ENCODE data around the gene ZRANB3.
"Not testable (repeated sequence)": the region's sequence is repeated elsewhere in the genome, so short reads cannot be mapped to it uniquely, and the experiment has no call there.

Gene ZRANB3

GRCh38 chr2:135547311-135547710 is 16.3 kb upstream of the ZRANB3 start:
- TF ChIP-seq EZH2 (optimal IDR thresholded peaks at IDR 0.05; ENCODE audit: low read depth, low read length) (no peak), CTCF (IDR thresholded peaks at IDR 0.05; ENCODE audit: low read length) (no peak), EZH2phosphoT487 (IDR thresholded peaks at IDR 0.05; ENCODE audit: low read length) (no peak)
- H3K9me3 ChIP-seq (replicated peaks; ENCODE audit: insufficient read depth, low read length), result no peaks in the 10 kb centered on the region
- H3F3A ChIP-seq (ENCODE audit: insufficient read depth, low read length), result no peaks in the 10 kb centered on the region
- H4K20me1 ChIP-seq (ENCODE audit: insufficient read depth, low read length), result 0 out of 2 replicates have a peak, but pooled peaks cover 5% of the 10 kb centered on the region
- H3K9me2 ChIP-seq (replicated peaks; ENCODE audit: insufficient read depth, low read length), result no peaks in the 10 kb centered on the region
- no peak for DNase-seq
- no peaks in the 10 kb centered on the region for H3K27me3 ChIP-seq (replicated peaks; ENCODE audit: insufficient read depth, low read length)
- peaks cover 80% of the 10 kb centered on the region for H3K79me2 ChIP-seq (ENCODE audit: low read length)
- H3K4me3 ChIP-seq (ENCODE audit: low read length), result no peak overlapping the region
- no peak overlapping the region for H3K4me2 ChIP-seq (ENCODE audit: low read depth, low read length)
- H3K36me3 ChIP-seq (replicated peaks; ENCODE audit: insufficient read depth, low read length), result no peaks in the 10 kb centered on the region
- no peak overlapping the region for H2AFZ ChIP-seq (ENCODE audit: low read length)
- no peak overlapping the region for H3K27ac ChIP-seq (ENCODE audit: low read length)
- no peaks in the 10 kb centered on the region for H3K4me1 ChIP-seq (ENCODE audit: low read length)
- H3K9ac ChIP-seq (ENCODE audit: low read length), result no peak overlapping the region

- DNase-seq, result no peak
- no peak overlapping the region for H3K27ac ChIP-seq (ENCODE audit: low read length)
- no peaks in the 10 kb centered on the region for H3K4me1 ChIP-seq (ENCODE audit: low read length)
- no peak overlapping the region for H3K4me3 ChIP-seq (ENCODE audit: low read length)
- peaks cover 80% of the 10 kb centered on the region for H3K79me2 ChIP-seq (ENCODE audit: low read length)
- no peaks in the 10 kb centered on the region for H3K9me2 ChIP-seq (replicated peaks; ENCODE audit: insufficient read depth, low read length)
- no peak for TF ChIP-seq CTCF (IDR thresholded peaks at IDR 0.05; ENCODE audit: low read length)
- no peak for TF ChIP-seq EZH2 (optimal IDR thresholded peaks at IDR 0.05; ENCODE audit: low read depth, low read length)
- no peak for TF ChIP-seq EZH2phosphoT487 (IDR thresholded peaks at IDR 0.05; ENCODE audit: low read length)
- H3F3A ChIP-seq (ENCODE audit: insufficient read depth, low read length), result no peaks in the 10 kb centered on the region
- no peaks in the 10 kb centered on the region for H3K36me3 ChIP-seq (replicated peaks; ENCODE audit: insufficient read depth, low read length)
- no peaks in the 10 kb centered on the region for H3K27me3 ChIP-seq (replicated peaks; ENCODE audit: insufficient read depth, low read length)
- H3K4me2 ChIP-seq (ENCODE audit: low read depth, low read length), result no peak overlapping the region
- no peaks in the 10 kb centered on the region for H3K9me3 ChIP-seq (replicated peaks; ENCODE audit: insufficient read depth, low read length)
- H3K9ac ChIP-seq (ENCODE audit: low read length), result no peak overlapping the region
- no peak overlapping the region for H2AFZ ChIP-seq (ENCODE audit: low read length)
- H4K20me1 ChIP-seq (ENCODE audit: insufficient read depth, low read length), result 0 out of 2 replicates have a peak, but pooled peaks cover 5% of the 10 kb centered on the region
Observed at GRCh38 chr2:135546436-135546835, 15.4 kb upstream of the ZRANB3 start.

GRCh38 chr2:135533545-135533944 is 2.5 kb upstream of the ZRANB3 start:
- H3K79me2 ChIP-seq (ENCODE audit: low read length), result peaks cover 64% of the 10 kb centered on the region
- not testable (repeated sequence) for H3K4me1 ChIP-seq (ENCODE audit: low read length); H3K9ac ChIP-seq (ENCODE audit: low read length); H3K4me3 ChIP-seq (ENCODE audit: low read length); H3K9me2 ChIP-seq (replicated peaks; ENCODE audit: insufficient read depth, low read length); H3K9me3 ChIP-seq (replicated peaks; ENCODE audit: insufficient read depth, low read length); H4K20me1 ChIP-seq (ENCODE audit: insufficient read depth, low read length); DNase-seq; H3F3A ChIP-seq (ENCODE audit: insufficient read depth, low read length); H3K27me3 ChIP-seq (replicated peaks; ENCODE audit: insufficient read depth, low read length); H3K36me3 ChIP-seq (replicated peaks; ENCODE audit: insufficient read depth, low read length); H2AFZ ChIP-seq (ENCODE audit: low read length); H3K27ac ChIP-seq (ENCODE audit: low read length)
- peak overlapping the region; percentile 97; the same call in 1 of the 2 replicates for H3K4me2 ChIP-seq (ENCODE audit: low read depth, low read length)

GRCh38 chr2:135532581-135532980 is 1.6 kb upstream of the ZRANB3 start:
- peaks cover 57% of the 10 kb centered on the region for H3K79me2 ChIP-seq (ENCODE audit: low read length)
- no peak overlapping the region for H3K27ac ChIP-seq (ENCODE audit: low read length)
- peak overlapping the region; percentile 92 for H3K4me3 ChIP-seq (ENCODE audit: low read length)

More at GRCh38 chr2:135532581-135532980, 1.6 kb upstream of the ZRANB3 start:
- H3K4me2 ChIP-seq (ENCODE audit: low read depth, low read length), result peak overlapping the region; percentile 97
- H3F3A ChIP-seq (ENCODE audit: insufficient read depth, low read length), result peaks cover 6% of the 10 kb centered on the region; the same call in 1 of the 2 replicates
- H3K36me3 ChIP-seq (replicated peaks; ENCODE audit: insufficient read depth, low read length), result no peaks in the 10 kb centered on the region
- no peaks in the 10 kb centered on the region for H3K9me3 ChIP-seq (replicated peaks; ENCODE audit: insufficient read depth, low read length)
- H4K20me1 ChIP-seq (ENCODE audit: insufficient read depth, low read length), result no peaks in the 10 kb centered on the region
- no peaks in the 10 kb centered on the region for H3K27me3 ChIP-seq (replicated peaks; ENCODE audit: insufficient read depth, low read length)
- H3K4me1 ChIP-seq (ENCODE audit: low read length), result peaks cover 7% of the 10 kb centered on the region
- H3K9me2 ChIP-seq (replicated peaks; ENCODE audit: insufficient read depth, low read length), result no peaks in the 10 kb centered on the region
- no peak overlapping the region for H2AFZ ChIP-seq (ENCODE audit: low read length)
- DNase-seq, result no peak
- peak overlapping the region; percentile 17; the same call in 1 of the 2 replicates for H3K9ac ChIP-seq (ENCODE audit: low read length)
- TF ChIP-seq CTCF (IDR thresholded peaks at IDR 0.05; ENCODE audit: low read length) (no peak), EZH2phosphoT487 (IDR thresholded peaks at IDR 0.05; ENCODE audit: low read length) (no peak), EZH2 (optimal IDR thresholded peaks at IDR 0.05; ENCODE audit: low read depth, low read length) (no peak)

Measured in MM.1S (cell line).